Parathyroid adenoma (tissue), 2 donors: Measurements from ENCODE around the gene ANKH.

Experiments
- H2AFZ ChIP-seq: fragments of 300-600 bp; sonication (generic); one replicate; pipeline ENCODE4 v1.7.0; 2017; ENCODE audit warnings: antibody characterized with exemption, mild to moderate bottlenecking
- H3K27ac ChIP-seq: fragments of 300-600 bp; sonication (generic); one replicate; pipeline ENCODE4 v1.7.0; 2017
- H3K27me3 ChIP-seq: fragments of 300-600 bp; sonication (generic); one replicate; pipeline ENCODE4 v1.7.0; 2017; ENCODE audit warnings: low read length; ENCODE audit not compliant: control insufficient read depth, insufficient read depth
- H3K36me3 ChIP-seq: fragments of 300-600 bp; sonication (generic); one replicate; pipeline ENCODE4 v1.7.0; 2017; ENCODE audit warnings: low read length; ENCODE audit not compliant: control insufficient read depth, insufficient read depth
- H3K4me1 ChIP-seq: fragments of 300-600 bp; sonication (generic); one replicate; pipeline ENCODE4 v1.7.0; 2017; ENCODE audit warnings: control low read depth
- H3K4me2 ChIP-seq: fragments of 300-600 bp; sonication (generic); one replicate; pipeline ENCODE4 v1.7.0; 2017; ENCODE audit warnings: low read length
- H3K4me3 ChIP-seq: fragments of 300-600 bp; sonication (generic); one replicate; pipeline ENCODE4 v1.7.0; 2017; ENCODE audit warnings: low read depth, low read length
- H3K79me2 ChIP-seq: fragments of 300-600 bp; sonication (generic); one replicate; pipeline ENCODE4 v1.7.0; 2017; ENCODE audit warnings: control low read depth
- H3K9ac ChIP-seq: fragments of 300-600 bp; sonication (generic); one replicate; pipeline ENCODE4 v1.7.0; 2017; ENCODE audit warnings: mild to moderate bottlenecking
- H3K9me3 ChIP-seq: fragments of 300-600 bp; sonication (generic); one replicate; pipeline ENCODE4 v1.7.0; 2017; ENCODE audit warnings: low read length; ENCODE audit not compliant: control insufficient read depth
- TF ChIP-seq, protein P1 (sequence below): fragments of 300-600 bp; sonication (generic); IDR thresholded peaks from one replicate; pipeline ENCODE4 v1.7.0; 2017; ENCODE audit warnings: antibody characterized with exemption, mild to moderate bottlenecking
- donor health status: primary hyperparathyroidism.

The ANKH gene

DNA sequence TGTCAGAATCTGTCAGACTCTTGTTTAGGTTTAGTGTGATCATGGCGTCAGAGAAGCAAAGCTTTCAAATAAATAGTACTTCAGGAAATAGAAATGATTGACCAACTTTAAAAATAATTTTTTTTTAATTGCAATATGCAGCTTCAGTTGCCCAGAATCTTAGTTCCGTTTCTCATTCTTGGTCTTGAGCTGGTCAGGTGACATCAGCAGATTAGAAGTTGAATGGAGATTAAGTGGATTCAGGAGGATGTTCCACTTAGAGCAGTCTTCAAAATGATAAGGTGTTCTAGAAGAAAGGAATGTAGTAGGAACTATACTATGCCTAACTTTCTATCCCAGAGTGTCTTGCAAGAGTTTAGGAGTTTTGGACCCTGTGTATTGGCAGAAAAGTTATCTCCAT lies 176.4 kb downstream of the ANKH start:
- H3K4me1 ChIP-seq = peaks cover 7% of the 10 kb centered on the region
- TF ChIP-seq, protein P1, sequence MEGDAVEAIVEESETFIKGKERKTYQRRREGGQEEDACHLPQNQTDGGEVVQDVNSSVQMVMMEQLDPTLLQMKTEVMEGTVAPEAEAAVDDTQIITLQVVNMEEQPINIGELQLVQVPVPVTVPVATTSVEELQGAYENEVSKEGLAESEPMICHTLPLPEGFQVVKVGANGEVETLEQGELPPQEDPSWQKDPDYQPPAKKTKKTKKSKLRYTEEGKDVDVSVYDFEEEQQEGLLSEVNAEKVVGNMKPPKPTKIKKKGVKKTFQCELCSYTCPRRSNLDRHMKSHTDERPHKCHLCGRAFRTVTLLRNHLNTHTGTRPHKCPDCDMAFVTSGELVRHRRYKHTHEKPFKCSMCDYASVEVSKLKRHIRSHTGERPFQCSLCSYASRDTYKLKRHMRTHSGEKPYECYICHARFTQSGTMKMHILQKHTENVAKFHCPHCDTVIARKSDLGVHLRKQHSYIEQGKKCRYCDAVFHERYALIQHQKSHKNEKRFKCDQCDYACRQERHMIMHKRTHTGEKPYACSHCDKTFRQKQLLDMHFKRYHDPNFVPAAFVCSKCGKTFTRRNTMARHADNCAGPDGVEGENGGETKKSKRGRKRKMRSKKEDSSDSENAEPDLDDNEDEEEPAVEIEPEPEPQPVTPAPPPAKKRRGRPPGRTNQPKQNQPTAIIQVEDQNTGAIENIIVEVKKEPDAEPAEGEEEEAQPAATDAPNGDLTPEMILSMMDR = no peak
- H3K27ac ChIP-seq = no peak overlapping the region
- H3K9me3 ChIP-seq = no peaks in the 10 kb centered on the region
- no peaks in the 10 kb centered on the region for H3K36me3 ChIP-seq
- H3K4me2 ChIP-seq = no peak overlapping the region
- H3K9ac ChIP-seq = no peak overlapping the region
- H3K4me3 ChIP-seq = no peak overlapping the region
- no peaks in the 10 kb centered on the region for H3K27me3 ChIP-seq
- H3K79me2 ChIP-seq = peaks cover 2% of the 10 kb centered on the region
- no peak overlapping the region for H2AFZ ChIP-seq

DNA sequence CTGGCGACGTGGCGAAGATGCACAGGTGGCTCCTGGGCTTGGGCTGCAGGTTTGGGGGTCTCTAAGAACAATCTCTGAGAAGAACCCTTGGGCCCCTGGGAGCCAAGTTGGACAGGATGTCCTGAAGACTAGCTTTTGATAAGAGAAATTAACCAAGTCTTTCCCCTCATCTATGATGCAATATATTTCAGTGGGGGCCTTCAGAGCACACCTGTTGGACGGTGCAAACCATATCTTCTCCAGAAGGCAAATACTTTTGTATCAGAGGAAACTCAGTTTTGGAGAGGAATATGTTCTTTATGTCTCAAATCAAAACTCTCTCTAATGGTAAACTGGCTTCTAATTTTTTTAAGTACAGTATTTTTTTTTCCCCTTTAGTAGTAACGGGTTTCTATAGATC lies 178.5 kb downstream of the ANKH start:
- H3K27ac ChIP-seq = no peak overlapping the region
- no peaks in the 10 kb centered on the region for H3K27me3 ChIP-seq
- no peak overlapping the region for H3K9ac ChIP-seq
- no peaks in the 10 kb centered on the region for H3K4me1 ChIP-seq
- H3K4me3 ChIP-seq = no peak overlapping the region
- no peaks in the 10 kb centered on the region for H3K9me3 ChIP-seq
- H2AFZ ChIP-seq = no peak overlapping the region
- H3K4me2 ChIP-seq = no peak overlapping the region
- peaks cover 4% of the 10 kb centered on the region for H3K79me2 ChIP-seq
- H3K36me3 ChIP-seq = no peaks in the 10 kb centered on the region
- TF ChIP-seq, protein P1 = no peak

DNA sequence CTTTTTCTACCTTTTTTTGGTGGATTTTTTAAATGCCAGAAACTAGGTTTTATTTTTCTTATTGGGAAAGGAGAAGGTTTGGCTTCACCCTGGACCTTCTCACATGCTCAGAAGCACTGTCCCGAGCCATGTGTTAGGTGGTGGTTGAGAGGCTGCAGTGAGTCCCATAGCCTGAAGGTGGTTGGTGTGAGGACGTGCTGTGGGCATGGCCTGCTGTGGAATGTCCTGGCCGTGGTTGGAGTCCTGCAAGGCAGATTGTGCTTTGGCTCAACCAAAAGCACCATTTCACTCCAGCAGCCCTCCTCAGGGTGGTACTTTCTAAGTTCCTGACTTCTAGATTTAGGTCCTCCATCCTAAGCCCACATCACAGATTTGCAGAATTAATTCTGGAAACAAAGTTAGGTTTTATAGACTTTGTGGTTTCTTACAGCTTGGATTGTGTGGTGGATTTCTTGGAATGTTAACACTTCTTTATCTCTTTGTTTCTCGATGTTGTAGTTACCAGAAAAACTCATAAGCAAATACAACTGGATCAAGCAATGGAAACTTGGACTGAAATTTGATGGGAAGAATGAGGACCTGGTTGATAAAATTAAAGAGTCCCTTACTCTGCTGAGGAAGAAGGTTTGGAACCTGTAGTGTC lies 184.4 kb downstream of the ANKH start:
- H3K9ac ChIP-seq = no peak overlapping the region
- peaks cover 3% of the 10 kb centered on the region for H3K4me1 ChIP-seq
- H3K9me3 ChIP-seq = no peaks in the 10 kb centered on the region
- no peaks in the 10 kb centered on the region for H3K27me3 ChIP-seq
- no peak overlapping the region for H3K4me3 ChIP-seq
- no peaks in the 10 kb centered on the region for H3K36me3 ChIP-seq
- H2AFZ ChIP-seq = no peak overlapping the region
- no peak overlapping the region for H3K4me2 ChIP-seq
- no peak overlapping the region for H3K27ac ChIP-seq
- peaks cover 4% of the 10 kb centered on the region for H3K79me2 ChIP-seq
- TF ChIP-seq, protein P1 = no peak

DNA sequence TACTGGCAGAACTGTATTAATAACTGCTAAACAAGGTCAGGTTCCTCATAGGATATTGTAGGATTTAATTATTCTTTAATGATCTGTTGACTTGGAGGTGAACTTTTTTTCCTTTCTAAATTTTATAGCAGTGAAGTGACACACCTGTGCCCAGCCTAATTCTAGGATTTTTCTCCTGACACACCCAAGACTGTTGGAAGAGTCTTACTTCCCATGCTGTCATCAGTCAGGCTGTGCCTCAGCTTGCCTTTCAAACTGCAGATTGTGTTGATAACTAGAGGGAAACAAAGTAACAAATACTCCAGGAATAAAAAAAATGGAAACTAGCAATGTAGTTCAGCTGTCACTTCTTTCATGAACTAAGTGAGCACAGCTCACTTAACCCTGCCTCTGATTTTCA lies 185.1 kb downstream of the ANKH start:
- H3K4me1 ChIP-seq = peaks cover 3% of the 10 kb centered on the region
- no peak overlapping the region for H3K9ac ChIP-seq
- H3K27ac ChIP-seq = no peak overlapping the region
- no peak overlapping the region for H3K4me2 ChIP-seq
- no peak overlapping the region for H3K4me3 ChIP-seq
- H3K79me2 ChIP-seq = peaks cover 4% of the 10 kb centered on the region
- no peaks in the 10 kb centered on the region for H3K27me3 ChIP-seq
- no peaks in the 10 kb centered on the region for H3K36me3 ChIP-seq
- H3K9me3 ChIP-seq = no peaks in the 10 kb centered on the region
- no peak overlapping the region for H2AFZ ChIP-seq
- TF ChIP-seq, protein P1 = no peak

DNA sequence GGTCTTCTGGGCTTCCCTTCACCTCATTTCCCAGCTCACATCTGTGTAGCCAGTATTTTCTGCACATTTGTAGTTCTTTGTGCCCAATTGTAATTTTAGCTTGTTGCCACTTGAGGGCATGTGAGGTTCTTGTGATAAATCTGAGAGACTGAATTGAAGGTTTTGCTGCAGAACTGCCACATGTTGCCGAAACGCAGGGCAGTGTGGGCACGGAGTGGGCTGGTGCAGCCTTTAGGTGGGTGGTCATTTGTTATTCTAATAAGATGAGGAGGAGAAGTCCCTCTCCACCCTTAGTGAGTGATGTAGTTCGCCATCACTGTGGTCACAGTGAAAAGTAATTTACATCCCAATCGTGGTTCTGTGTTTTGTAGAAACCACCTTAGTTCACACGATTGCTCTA lies 185.8 kb downstream of the ANKH start:
- Histone ChIP-seq H3K9me3 (no peaks in the 10 kb centered on the region), H3K9ac (no peak overlapping the region), H3K36me3 (no peaks in the 10 kb centered on the region), H3K79me2 (peaks cover 4% of the 10 kb centered on the region), H3K4me1 (peaks cover 3% of the 10 kb centered on the region), H2AFZ (no peak overlapping the region), H3K4me2 (no peak overlapping the region), H3K4me3 (no peak overlapping the region), H3K27me3 (no peaks in the 10 kb centered on the region), H3K27ac (no peak overlapping the region)
- TF ChIP-seq, protein P1 = peak; percentile 69
